Measurements from ENCODE around the gene TRNAU1AP. TPM values are rescaled to one million over a fixed set of nuclear protein-coding genes. Genes with fewer than 3 reads are reported as not detected.
A peak's percentile ranks its signal among the peaks of the same experiment; 100 is the strongest.

The TRNAU1AP gene
- total and polyA plus RNA-seq, 2 experiments from 2014 or later = 17.4 to 19.1 TPM

- Histone ChIP-seq H3K36me3 (replicated peaks; ENCODE audit: insufficient read depth, low read depth) (no peaks in the 10 kb centered on the region), H3K4me2 (peak overlapping the region; percentile 97), H3K9me3 (ENCODE audit: low read depth) (no peaks in the 10 kb centered on the region), H3K9me2 (replicated peaks; ENCODE audit: insufficient read depth) (no peaks in the 10 kb centered on the region), H3K4me3 (no peak overlapping the region), H3K27me3 (no peaks in the 10 kb centered on the region), H2AFZ (peak overlapping the region; percentile 1), H3K79me2 (peaks cover 37% of the 10 kb centered on the region), H3K27ac (peak overlapping the region; percentile 90), H3K4me1 (ENCODE audit: insufficient read depth) (peaks cover 6% of the 10 kb centered on the region), H4K20me1 (ENCODE audit: insufficient read depth, poor library complexity, severe bottlenecking) (peaks cover 16% of the 10 kb centered on the region)
- 28% methylated on average over 7 of the region's 7 CpGs for WGBS (ENCODE audit: low lambda C conversion rate, missing lambda C conversion rate)
- TF ChIP-seq EZH2 (IDR thresholded peaks at IDR 0.05; ENCODE audit: borderline replicate concordance) (no peak), EZH2phosphoT487 (IDR thresholded peaks at IDR 0.05; ENCODE audit: low read depth, severe bottlenecking, unreplicated experiment) (no peak)
- TF ChIP-seq, protein P1, sequence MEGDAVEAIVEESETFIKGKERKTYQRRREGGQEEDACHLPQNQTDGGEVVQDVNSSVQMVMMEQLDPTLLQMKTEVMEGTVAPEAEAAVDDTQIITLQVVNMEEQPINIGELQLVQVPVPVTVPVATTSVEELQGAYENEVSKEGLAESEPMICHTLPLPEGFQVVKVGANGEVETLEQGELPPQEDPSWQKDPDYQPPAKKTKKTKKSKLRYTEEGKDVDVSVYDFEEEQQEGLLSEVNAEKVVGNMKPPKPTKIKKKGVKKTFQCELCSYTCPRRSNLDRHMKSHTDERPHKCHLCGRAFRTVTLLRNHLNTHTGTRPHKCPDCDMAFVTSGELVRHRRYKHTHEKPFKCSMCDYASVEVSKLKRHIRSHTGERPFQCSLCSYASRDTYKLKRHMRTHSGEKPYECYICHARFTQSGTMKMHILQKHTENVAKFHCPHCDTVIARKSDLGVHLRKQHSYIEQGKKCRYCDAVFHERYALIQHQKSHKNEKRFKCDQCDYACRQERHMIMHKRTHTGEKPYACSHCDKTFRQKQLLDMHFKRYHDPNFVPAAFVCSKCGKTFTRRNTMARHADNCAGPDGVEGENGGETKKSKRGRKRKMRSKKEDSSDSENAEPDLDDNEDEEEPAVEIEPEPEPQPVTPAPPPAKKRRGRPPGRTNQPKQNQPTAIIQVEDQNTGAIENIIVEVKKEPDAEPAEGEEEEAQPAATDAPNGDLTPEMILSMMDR (IDR thresholded peaks at IDR 0.05; ENCODE audit: poor library complexity) = no peak
- no peak for DNase-seq (ENCODE audit: low spot score)
Measured at GRCh38 chr1:28517649-28517999, 35.3 kb upstream of the TRNAU1AP start.

- Histone ChIP-seq H3K36me3 (replicated peaks; ENCODE audit: insufficient read depth, low read depth) (no peaks in the 10 kb centered on the region), H3K79me2 (peaks cover 40% of the 10 kb centered on the region), H3K9me3 (ENCODE audit: low read depth) (no peaks in the 10 kb centered on the region), H3K4me1 (ENCODE audit: insufficient read depth) (peaks cover 6% of the 10 kb centered on the region), H3K4me3 (peak overlapping the region; percentile 93), H3K27me3 (no peaks in the 10 kb centered on the region), H2AFZ (peak overlapping the region; percentile 75), H3K4me2 (peak overlapping the region; percentile 97), H3K27ac (peak overlapping the region; percentile 90), H3K9me2 (replicated peaks; ENCODE audit: insufficient read depth) (no peaks in the 10 kb centered on the region), H4K20me1 (ENCODE audit: insufficient read depth, poor library complexity, severe bottlenecking) (peaks cover 16% of the 10 kb centered on the region)
- under 1% methylated on average over 72 of the region's 92 CpGs for WGBS (ENCODE audit: low lambda C conversion rate, missing lambda C conversion rate)
- TF ChIP-seq EZH2 (IDR thresholded peaks at IDR 0.05; ENCODE audit: borderline replicate concordance) = no peak
- TF ChIP-seq, protein P1 (IDR thresholded peaks at IDR 0.05; ENCODE audit: poor library complexity) = peak; percentile 97
- DNase-seq (ENCODE audit: low spot score) = peak; percentile 95
Measured at GRCh38 chr1:28518000-28518744, 34.7 kb upstream of the TRNAU1AP start.

- Histone ChIP-seq H4K20me1 (ENCODE audit: insufficient read depth, poor library complexity, severe bottlenecking) (peaks cover 9% of the 10 kb centered on the region), H3K4me2 (peak overlapping the region; percentile 97), H2AFZ (peak overlapping the region; percentile 60), H3K9me2 (replicated peaks; ENCODE audit: insufficient read depth) (no peaks in the 10 kb centered on the region), H3K4me3 (peak overlapping the region; percentile 75), H3K36me3 (replicated peaks; ENCODE audit: insufficient read depth, low read depth) (no peaks in the 10 kb centered on the region), H3K27ac (peak overlapping the region; percentile 76), H3K4me1 (ENCODE audit: insufficient read depth) (peaks cover 6% of the 10 kb centered on the region), H3K27me3 (no peaks in the 10 kb centered on the region), H3K79me2 (peaks cover 47% of the 10 kb centered on the region), H3K9me3 (ENCODE audit: low read depth) (no peaks in the 10 kb centered on the region)
- DNase-seq (ENCODE audit: low spot score) = peak; percentile 38
- TF ChIP-seq EZH2phosphoT487 (IDR thresholded peaks at IDR 0.05; ENCODE audit: low read depth, severe bottlenecking, unreplicated experiment) (no peak), EZH2 (IDR thresholded peaks at IDR 0.05; ENCODE audit: borderline replicate concordance) (no peak)
- TF ChIP-seq, protein P1 (IDR thresholded peaks at IDR 0.05; ENCODE audit: poor library complexity) = no peak
- WGBS (ENCODE audit: low lambda C conversion rate, missing lambda C conversion rate) = 9% methylated on average over 19 of the region's 21 CpGs
Measured at GRCh38 chr1:28518745-28519341, 34.0 kb upstream of the TRNAU1AP start.

Data from hepatocyte (in vitro differentiated cells).